Measurements from ENCODE around the gene PRDX6. TPM values are rescaled to one million over a fixed set of nuclear protein-coding genes. Genes with fewer than 3 reads are reported as not detected.

The PRDX6 gene
- total and polyA plus RNA-seq, 2 of the 8 experiments (the other 6 are each of a cell fraction or from before 2014, with no cell fraction given): 348 to 677 TPM

- TF ChIP-seq, protein P1, sequence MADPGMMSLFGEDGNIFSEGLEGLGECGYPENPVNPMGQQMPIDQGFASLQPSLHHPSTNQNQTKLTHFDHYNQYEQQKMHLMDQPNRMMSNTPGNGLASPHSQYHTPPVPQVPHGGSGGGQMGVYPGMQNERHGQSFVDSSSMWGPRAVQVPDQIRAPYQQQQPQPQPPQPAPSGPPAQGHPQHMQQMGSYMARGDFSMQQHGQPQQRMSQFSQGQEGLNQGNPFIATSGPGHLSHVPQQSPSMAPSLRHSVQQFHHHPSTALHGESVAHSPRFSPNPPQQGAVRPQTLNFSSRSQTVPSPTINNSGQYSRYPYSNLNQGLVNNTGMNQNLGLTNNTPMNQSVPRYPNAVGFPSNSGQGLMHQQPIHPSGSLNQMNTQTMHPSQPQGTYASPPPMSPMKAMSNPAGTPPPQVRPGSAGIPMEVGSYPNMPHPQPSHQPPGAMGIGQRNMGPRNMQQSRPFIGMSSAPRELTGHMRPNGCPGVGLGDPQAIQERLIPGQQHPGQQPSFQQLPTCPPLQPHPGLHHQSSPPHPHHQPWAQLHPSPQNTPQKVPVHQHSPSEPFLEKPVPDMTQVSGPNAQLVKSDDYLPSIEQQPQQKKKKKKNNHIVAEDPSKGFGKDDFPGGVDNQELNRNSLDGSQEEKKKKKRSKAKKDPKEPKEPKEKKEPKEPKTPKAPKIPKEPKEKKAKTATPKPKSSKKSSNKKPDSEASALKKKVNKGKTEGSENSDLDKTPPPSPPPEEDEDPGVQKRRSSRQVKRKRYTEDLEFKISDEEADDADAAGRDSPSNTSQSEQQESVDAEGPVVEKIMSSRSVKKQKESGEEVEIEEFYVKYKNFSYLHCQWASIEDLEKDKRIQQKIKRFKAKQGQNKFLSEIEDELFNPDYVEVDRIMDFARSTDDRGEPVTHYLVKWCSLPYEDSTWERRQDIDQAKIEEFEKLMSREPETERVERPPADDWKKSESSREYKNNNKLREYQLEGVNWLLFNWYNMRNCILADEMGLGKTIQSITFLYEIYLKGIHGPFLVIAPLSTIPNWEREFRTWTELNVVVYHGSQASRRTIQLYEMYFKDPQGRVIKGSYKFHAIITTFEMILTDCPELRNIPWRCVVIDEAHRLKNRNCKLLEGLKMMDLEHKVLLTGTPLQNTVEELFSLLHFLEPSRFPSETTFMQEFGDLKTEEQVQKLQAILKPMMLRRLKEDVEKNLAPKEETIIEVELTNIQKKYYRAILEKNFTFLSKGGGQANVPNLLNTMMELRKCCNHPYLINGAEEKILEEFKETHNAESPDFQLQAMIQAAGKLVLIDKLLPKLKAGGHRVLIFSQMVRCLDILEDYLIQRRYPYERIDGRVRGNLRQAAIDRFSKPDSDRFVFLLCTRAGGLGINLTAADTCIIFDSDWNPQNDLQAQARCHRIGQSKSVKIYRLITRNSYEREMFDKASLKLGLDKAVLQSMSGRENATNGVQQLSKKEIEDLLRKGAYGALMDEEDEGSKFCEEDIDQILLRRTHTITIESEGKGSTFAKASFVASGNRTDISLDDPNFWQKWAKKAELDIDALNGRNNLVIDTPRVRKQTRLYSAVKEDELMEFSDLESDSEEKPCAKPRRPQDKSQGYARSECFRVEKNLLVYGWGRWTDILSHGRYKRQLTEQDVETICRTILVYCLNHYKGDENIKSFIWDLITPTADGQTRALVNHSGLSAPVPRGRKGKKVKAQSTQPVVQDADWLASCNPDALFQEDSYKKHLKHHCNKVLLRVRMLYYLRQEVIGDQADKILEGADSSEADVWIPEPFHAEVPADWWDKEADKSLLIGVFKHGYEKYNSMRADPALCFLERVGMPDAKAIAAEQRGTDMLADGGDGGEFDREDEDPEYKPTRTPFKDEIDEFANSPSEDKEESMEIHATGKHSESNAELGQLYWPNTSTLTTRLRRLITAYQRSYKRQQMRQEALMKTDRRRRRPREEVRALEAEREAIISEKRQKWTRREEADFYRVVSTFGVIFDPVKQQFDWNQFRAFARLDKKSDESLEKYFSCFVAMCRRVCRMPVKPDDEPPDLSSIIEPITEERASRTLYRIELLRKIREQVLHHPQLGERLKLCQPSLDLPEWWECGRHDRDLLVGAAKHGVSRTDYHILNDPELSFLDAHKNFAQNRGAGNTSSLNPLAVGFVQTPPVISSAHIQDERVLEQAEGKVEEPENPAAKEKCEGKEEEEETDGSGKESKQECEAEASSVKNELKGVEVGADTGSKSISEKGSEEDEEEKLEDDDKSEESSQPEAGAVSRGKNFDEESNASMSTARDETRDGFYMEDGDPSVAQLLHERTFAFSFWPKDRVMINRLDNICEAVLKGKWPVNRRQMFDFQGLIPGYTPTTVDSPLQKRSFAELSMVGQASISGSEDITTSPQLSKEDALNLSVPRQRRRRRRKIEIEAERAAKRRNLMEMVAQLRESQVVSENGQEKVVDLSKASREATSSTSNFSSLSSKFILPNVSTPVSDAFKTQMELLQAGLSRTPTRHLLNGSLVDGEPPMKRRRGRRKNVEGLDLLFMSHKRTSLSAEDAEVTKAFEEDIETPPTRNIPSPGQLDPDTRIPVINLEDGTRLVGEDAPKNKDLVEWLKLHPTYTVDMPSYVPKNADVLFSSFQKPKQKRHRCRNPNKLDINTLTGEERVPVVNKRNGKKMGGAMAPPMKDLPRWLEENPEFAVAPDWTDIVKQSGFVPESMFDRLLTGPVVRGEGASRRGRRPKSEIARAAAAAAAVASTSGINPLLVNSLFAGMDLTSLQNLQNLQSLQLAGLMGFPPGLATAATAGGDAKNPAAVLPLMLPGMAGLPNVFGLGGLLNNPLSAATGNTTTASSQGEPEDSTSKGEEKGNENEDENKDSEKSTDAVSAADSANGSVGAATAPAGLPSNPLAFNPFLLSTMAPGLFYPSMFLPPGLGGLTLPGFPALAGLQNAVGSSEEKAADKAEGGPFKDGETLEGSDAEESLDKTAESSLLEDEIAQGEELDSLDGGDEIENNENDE (IDR thresholded peaks at IDR 0.05; ENCODE audit: insufficient replicate concordance, low read length): peak; percentile 7
- TF ChIP-seq MAFK (IDR thresholded peaks at IDR 0.05; ENCODE audit: low read depth, low read length) (0 out of 2 replicates have a peak, but pooled peaks have one; percentile 15), TEAD4 (IDR thresholded peaks at IDR 0.05; ENCODE audit: low read depth, low read length) (no peak), SIN3A (conservative IDR thresholded peaks at IDR 0.05 in 1 of 2, IDR thresholded peaks at IDR 0.05 in 1 of 2; ENCODE audit: low read depth in 1 of 2, low read length in 2 of 2) (0 out of 4 replicates have a peak, but pooled peaks of 1 of the 2 experiments have one; percentile 41), MAX (IDR thresholded peaks at IDR 0.05) (peak; percentile 51; the same call in 1 of the 2 replicates), RAD21 (IDR thresholded peaks at IDR 0.05 in 1 of 2, conservative IDR thresholded peaks at IDR 0.05 in 1 of 2; ENCODE audit: low read depth in 2 of 2, low read length in 2 of 2) (peak; percentile 97 to 98)
- TF ChIP-seq, protein P2, sequence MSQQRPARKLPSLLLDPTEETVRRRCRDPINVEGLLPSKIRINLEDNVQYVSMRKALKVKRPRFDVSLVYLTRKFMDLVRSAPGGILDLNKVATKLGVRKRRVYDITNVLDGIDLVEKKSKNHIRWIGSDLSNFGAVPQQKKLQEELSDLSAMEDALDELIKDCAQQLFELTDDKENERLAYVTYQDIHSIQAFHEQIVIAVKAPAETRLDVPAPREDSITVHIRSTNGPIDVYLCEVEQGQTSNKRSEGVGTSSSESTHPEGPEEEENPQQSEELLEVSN (IDR thresholded peaks at IDR 0.05): no peak
These were observed 45.7 kb upstream of the PRDX6 start (continued) for GRCh38 chr1:173431304-173432045.

Measured in H1 (cell line).